Caco-2 (cell line): ENCODE measurements around the gene CAP1. TPM values are rescaled to one million over a fixed set of nuclear protein-coding genes. Genes with fewer than 3 reads are reported as not detected.

ENCODE experiments used
- BruUV-seq: library from RNA; stranded (reverse); fragments of 400-500 nt; replicated peaks from 2 replicates; lab custom pipeline; 2021; lab: Mats Ljungman, UMichigan
- CTCF ChIA-PET: fragments of 300-600 bp; sonication (Branson Sonifier 250); formaldehyde crosslinking; loops from one replicate; lab custom pipeline; 2022; ENCODE audit warnings: antibody characterized with exemption; lab: Charles Lee
- POLR2A ChIA-PET: fragments of 300-600 bp; sonication (Branson Sonifier 250); formaldehyde crosslinking; loops from one replicate; lab custom pipeline; 2022; ENCODE audit warnings: antibody characterized with exemption; lab: Charles Lee
- DNase-seq, 2 experiments: peaks; one replicate each; pipeline versions ENCODE4 v3.0.0 to v3.0.0-alpha.2; 2020 to 2022
- H3K27me3 ChIP-seq: replicated peaks from 2 replicates; pipeline ENCODE4 v1.6.0; 2011; ENCODE audit warnings: low read length; ENCODE audit not compliant: control insufficient read depth, insufficient read depth
- H3K36me3 ChIP-seq: 2 replicates; pipeline ENCODE4 v1.5.1; 2011; ENCODE audit warnings: low read length; ENCODE audit not compliant: control insufficient read depth, insufficient read depth
- H3K4me1 ChIP-seq: fragments of 250-450 bp; sonication (Bioruptor Pico); 2 replicates; pipeline ENCODE4 v1.5.1; 2020; ENCODE audit warnings: mild to moderate bottlenecking
- H3K4me3 ChIP-seq: 2 replicates; pipeline ENCODE4 v1.5.1; 2011; ENCODE audit warnings: low read depth, mild to moderate bottlenecking, control low read depth, low read length
- H3K9me3 ChIP-seq: fragments of 250-450 bp; sonication (Bioruptor Pico); 2 replicates; pipeline ENCODE4 v1.5.1; 2020; ENCODE audit warnings: mild to moderate bottlenecking, moderate library complexity
- H3K27ac Mint-ChIP-seq: one replicate; pipeline ENCODE4 v1.8.0; 2022; ENCODE audit warnings: mixed read lengths; ENCODE audit not compliant: unreplicated experiment
- H3K27me3 Mint-ChIP-seq: one replicate; pipeline ENCODE4 v1.8.0; 2022; ENCODE audit warnings: mixed read lengths; ENCODE audit not compliant: insufficient read depth, unreplicated experiment
- H3K36me3 Mint-ChIP-seq: one replicate; pipeline ENCODE4 v1.8.0; 2022; ENCODE audit warnings: mild to moderate bottlenecking, mixed read lengths; ENCODE audit not compliant: insufficient read depth, unreplicated experiment
- H3K4me1 Mint-ChIP-seq: one replicate; pipeline ENCODE4 v1.8.0; 2022; ENCODE audit warnings: low read depth, mixed read lengths; ENCODE audit not compliant: unreplicated experiment
- H3K4me3 Mint-ChIP-seq: one replicate; pipeline ENCODE4 v1.8.0; 2022; ENCODE audit warnings: mild to moderate bottlenecking, moderate library complexity, mixed read lengths; ENCODE audit not compliant: unreplicated experiment
- H3K9me3 Mint-ChIP-seq: one replicate; pipeline ENCODE4 v1.8.0; 2022; ENCODE audit warnings: mixed read lengths; ENCODE audit not compliant: unreplicated experiment
- intact Hi-C: fragments of 100-400 bp; cut with micrococcal nuclease; formaldehyde crosslinking; loops from one replicate; pipeline ENCODE4 v1.10.0; 2022; ENCODE audit not compliant: unreplicated experiment
- total RNA-seq: library from RNA; stranded (reverse); gene quantifications from 2 replicates; pipeline ENCODE4 v1.2.3, GENCODE V29; 2022
- TF ChIP-seq, protein P1 (sequence below), 2 experiments: fragments of 200-600 bp in 1 of 2; IDR thresholded peaks; 1 replicate in 1 of 2; 2 replicates in 1 of 2; pipeline versions ENCODE4 v1.5.1 to v1.8.0; 2011 to 2022; ENCODE audit warnings: antibody characterized with exemption in 1 of 2, control low read depth in 1 of 2, inconsistent platforms in 1 of 2, low read depth in 1 of 2, low read length in 1 of 2, mild to moderate bottlenecking in 1 of 2, moderate library complexity in 1 of 2; ENCODE audit not compliant: insufficient read depth in 1 of 2, severe bottlenecking in 1 of 2, unreplicated experiment in 1 of 2

The CAP1 gene
- total RNA-seq, 1 experiment from 2014 or later, result 181 TPM

DNA sequence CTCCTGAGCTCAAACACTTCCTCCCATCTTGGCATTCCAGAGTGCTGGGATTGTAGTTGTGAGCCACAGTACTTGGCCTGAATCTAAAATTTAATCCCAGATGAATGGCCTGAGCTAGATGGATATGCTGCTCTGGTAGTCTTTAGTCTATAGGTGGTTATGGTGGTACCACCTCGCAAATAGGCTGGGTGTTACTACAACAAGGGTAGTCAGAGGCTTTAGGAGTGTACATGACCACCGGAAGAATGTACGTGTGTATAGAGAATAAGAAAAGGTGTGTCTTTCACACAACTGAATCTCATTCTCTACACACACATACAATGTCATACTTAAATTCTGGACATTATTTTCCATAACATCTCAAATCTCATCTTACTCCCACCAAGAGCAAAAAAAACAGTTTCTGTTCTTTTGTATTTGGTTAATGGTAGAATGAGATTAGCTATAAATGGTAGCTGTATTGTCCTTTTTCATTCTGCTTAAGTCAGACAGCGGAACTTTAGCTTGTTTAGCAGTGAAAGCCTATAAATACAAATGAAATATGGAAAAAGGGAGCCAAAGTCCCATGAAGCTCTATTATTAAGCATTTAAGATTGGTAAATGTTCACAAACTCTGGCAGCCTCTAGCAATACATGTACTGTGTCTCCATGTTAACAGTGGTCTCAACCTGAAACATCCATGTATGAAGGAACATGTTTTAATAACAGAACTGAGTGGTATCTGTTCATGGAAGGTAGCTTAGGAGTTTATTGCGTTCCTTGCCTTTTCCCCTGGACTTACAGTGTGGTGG is 16.2 kb downstream of the CAP1 start:
- no peak overlapping the region for H3K27ac Mint-ChIP-seq
- Histone ChIP-seq H3K36me3 (no peaks in the 10 kb centered on the region), H3K27me3 (no peaks in the 10 kb centered on the region), H3K4me1 (peaks cover 11% of the 10 kb centered on the region; the same call in 1 of the 2 replicates), H3K9me3 (no peaks in the 10 kb centered on the region), H3K4me3 (no peak overlapping the region)
- ChIA-PET CTCF (no interaction called here), POLR2A (no interaction called here)
- no peaks in the 10 kb centered on the region for H3K9me3 Mint-ChIP-seq
- peaks cover 5% of the 10 kb centered on the region for H3K36me3 Mint-ChIP-seq
- H3K4me3 Mint-ChIP-seq, result no peak overlapping the region
- peaks cover 7% of the 10 kb centered on the region for H3K4me1 Mint-ChIP-seq
- intact Hi-C loops, result no loop called here
- DNase-seq, result no peak
- H3K27me3 Mint-ChIP-seq, result no peaks in the 10 kb centered on the region
- TF ChIP-seq, protein P1, sequence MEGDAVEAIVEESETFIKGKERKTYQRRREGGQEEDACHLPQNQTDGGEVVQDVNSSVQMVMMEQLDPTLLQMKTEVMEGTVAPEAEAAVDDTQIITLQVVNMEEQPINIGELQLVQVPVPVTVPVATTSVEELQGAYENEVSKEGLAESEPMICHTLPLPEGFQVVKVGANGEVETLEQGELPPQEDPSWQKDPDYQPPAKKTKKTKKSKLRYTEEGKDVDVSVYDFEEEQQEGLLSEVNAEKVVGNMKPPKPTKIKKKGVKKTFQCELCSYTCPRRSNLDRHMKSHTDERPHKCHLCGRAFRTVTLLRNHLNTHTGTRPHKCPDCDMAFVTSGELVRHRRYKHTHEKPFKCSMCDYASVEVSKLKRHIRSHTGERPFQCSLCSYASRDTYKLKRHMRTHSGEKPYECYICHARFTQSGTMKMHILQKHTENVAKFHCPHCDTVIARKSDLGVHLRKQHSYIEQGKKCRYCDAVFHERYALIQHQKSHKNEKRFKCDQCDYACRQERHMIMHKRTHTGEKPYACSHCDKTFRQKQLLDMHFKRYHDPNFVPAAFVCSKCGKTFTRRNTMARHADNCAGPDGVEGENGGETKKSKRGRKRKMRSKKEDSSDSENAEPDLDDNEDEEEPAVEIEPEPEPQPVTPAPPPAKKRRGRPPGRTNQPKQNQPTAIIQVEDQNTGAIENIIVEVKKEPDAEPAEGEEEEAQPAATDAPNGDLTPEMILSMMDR (IDR thresholded peaks at IDR 0.05; ENCODE audit: insufficient read depth in 1 of 2, low read depth in 1 of 2, low read length in 1 of 2, severe bottlenecking in 1 of 2, unreplicated experiment in 1 of 2), result no peak
- BruUV-seq, result no TSS peak

DNA sequence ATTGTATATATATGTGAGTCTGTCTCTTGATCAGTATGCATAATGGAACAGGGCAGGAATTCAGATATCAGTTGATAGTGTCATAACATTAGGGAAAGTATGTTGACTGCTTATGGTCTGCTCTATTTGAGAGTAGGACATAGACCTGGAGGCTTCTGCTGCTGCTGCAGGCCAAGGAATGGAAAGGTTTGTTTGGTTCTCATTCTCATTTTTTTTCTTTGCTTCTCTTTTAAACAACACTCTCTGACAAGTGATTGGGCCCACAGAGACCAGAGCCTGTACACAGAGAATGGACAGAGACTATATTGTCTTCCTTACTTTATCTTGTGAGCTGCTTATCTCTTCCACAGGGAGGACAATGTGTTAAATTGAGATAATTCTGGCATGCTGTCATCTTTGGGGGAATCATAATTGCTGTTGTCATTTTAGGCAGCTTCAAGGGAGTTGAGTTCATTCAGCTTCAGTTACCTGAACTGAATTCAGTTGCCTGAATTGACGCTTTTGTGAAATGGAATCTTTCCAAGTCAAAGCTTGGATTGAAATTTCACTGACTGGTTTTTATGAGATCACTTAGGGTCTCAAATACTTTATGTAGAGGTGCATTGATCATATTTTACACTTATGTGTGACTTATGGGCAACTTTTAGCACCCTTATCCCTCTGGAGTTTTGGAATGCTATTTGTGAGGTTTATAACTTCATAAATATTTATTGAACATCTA is 16.9 kb downstream of the CAP1 start:
- H3K27ac Mint-ChIP-seq, result no peak overlapping the region
- no peak overlapping the region for H3K4me3 Mint-ChIP-seq
- no peaks in the 10 kb centered on the region for H3K9me3 Mint-ChIP-seq
- intact Hi-C loops, result no loop called here
- POLR2A ChIA-PET, result no interaction called here
- H3K27me3 Mint-ChIP-seq, result no peaks in the 10 kb centered on the region
- Histone ChIP-seq H3K4me3 (no peak overlapping the region), H3K4me1 (peaks cover 11% of the 10 kb centered on the region; the same call in 1 of the 2 replicates), H3K9me3 (no peaks in the 10 kb centered on the region), H3K36me3 (no peaks in the 10 kb centered on the region), H3K27me3 (no peaks in the 10 kb centered on the region)
- TF ChIP-seq, protein P1 (IDR thresholded peaks at IDR 0.05; ENCODE audit: insufficient read depth in 1 of 2, low read depth in 1 of 2, low read length in 1 of 2, severe bottlenecking in 1 of 2, unreplicated experiment in 1 of 2), result no peak
- BruUV-seq, result no TSS peak
- H3K36me3 Mint-ChIP-seq, result peaks cover 5% of the 10 kb centered on the region
- no peak for DNase-seq
- CTCF ChIA-PET, result no interaction called here
- H3K4me1 Mint-ChIP-seq, result peaks cover 7% of the 10 kb centered on the region

DNA sequence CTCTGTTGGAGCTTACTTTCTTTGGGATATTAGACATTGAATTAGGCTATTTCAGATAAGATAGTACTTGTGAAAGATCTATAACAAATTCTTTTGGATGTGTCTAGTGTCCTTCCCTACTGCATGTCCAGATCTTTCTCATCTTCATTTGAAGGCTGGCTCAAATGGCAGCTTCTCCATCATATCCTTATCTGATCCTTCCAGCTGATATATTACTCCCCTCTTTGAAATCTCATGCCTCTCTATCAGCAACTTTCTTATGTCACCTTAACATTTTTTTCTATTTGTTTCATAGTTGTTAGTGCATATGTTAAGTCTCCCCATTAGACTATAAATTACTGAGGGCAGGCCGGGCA is 17.5 kb downstream of the CAP1 start:
- intact Hi-C loops, result no loop called here
- H3K27ac Mint-ChIP-seq, result no peak overlapping the region
- DNase-seq, result no peak

More for the DNA sequence above, 17.5 kb downstream of the CAP1 start:
- Histone ChIP-seq H3K4me3 (no peak overlapping the region), H3K27me3 (no peaks in the 10 kb centered on the region), H3K4me1 (peaks cover 11% of the 10 kb centered on the region; the same call in 1 of the 2 replicates), H3K36me3 (no peaks in the 10 kb centered on the region), H3K9me3 (no peaks in the 10 kb centered on the region)
- H3K9me3 Mint-ChIP-seq, result no peaks in the 10 kb centered on the region
- no TSS peak for BruUV-seq
- H3K36me3 Mint-ChIP-seq, result peaks cover 5% of the 10 kb centered on the region
- peaks cover 7% of the 10 kb centered on the region for H3K4me1 Mint-ChIP-seq
- TF ChIP-seq, protein P1 (IDR thresholded peaks at IDR 0.05; ENCODE audit: insufficient read depth in 1 of 2, low read depth in 1 of 2, low read length in 1 of 2, severe bottlenecking in 1 of 2, unreplicated experiment in 1 of 2), result no peak
- ChIA-PET POLR2A (no interaction called here), CTCF (no interaction called here)
- no peaks in the 10 kb centered on the region for H3K27me3 Mint-ChIP-seq
- no peak overlapping the region for H3K4me3 Mint-ChIP-seq
